Middle frontal gyrus (tissue), 1 donor: ENCODE results near the gene TRIM47.

Experiments used
- DNase-seq: peaks from one replicate; pipeline ENCODE4 v3.0.0-alpha.2; 2015; ENCODE audit warnings: low spot score; ENCODE audit errors: extremely low spot score

TRIM47 gene

GRCh38 chr17:75878174-75878998 lies at the start of gene TRIM47:
Gene TRIM47 (minus strand): TSS chr17:75878581. CDS start chr17:75878548, 33 bp downstream.
- DNase-seq = no peak

- no peak for DNase-seq
These were observed 49.0 kb upstream of the TRIM47 start for GRCh38 chr17:75927286-75927922.

GRCh38 chr17:75926456-75926855 lies 48.1 kb upstream of the TRIM47 start:
- DNase-seq = no peak

- DNase-seq = no peak
These were observed 47.5 kb upstream of the TRIM47 start for GRCh38 chr17:75925912-75926311.

- DNase-seq = no peak
These were observed 46.7 kb upstream of the TRIM47 start for GRCh38 chr17:75925103-75925502.

GRCh38 chr17:75922963-75923874 lies 44.8 kb upstream of the TRIM47 start:
- DNase-seq = no peak

GRCh38 chr17:75922173-75922961 lies 44.0 kb upstream of the TRIM47 start:
- no peak for DNase-seq

- DNase-seq = no peak
These were observed 43.2 kb upstream of the TRIM47 start for GRCh38 chr17:75921596-75921995.

- no peak for DNase-seq
These were observed 41.7 kb upstream of the TRIM47 start for GRCh38 chr17:75920045-75920560.

GRCh38 chr17:75919611-75920010 lies 41.2 kb upstream of the TRIM47 start:
- DNase-seq = no peak

GRCh38 chr17:75917917-75918445 lies 39.6 kb upstream of the TRIM47 start:
- DNase-seq = no peak

GRCh38 chr17:75917141-75917916 lies 38.9 kb upstream of the TRIM47 start:
- no peak for DNase-seq

GRCh38 chr17:75915268-75915667 lies 36.9 kb upstream of the TRIM47 start:
- DNase-seq = no peak

GRCh38 chr17:75914643-75915267 lies 36.4 kb upstream of the TRIM47 start:
- DNase-seq = no peak

GRCh38 chr17:75913537-75914210 lies 35.3 kb upstream of the TRIM47 start:
- DNase-seq = no peak

- DNase-seq = no peak
These were observed 32.3 kb upstream of the TRIM47 start for GRCh38 chr17:75910699-75911098.

- no peak for DNase-seq
These were observed 31.5 kb upstream of the TRIM47 start for GRCh38 chr17:75909812-75910274.

GRCh38 chr17:75909051-75909811 lies 30.9 kb upstream of the TRIM47 start:
- no peak for DNase-seq
